GM21381 (cell line): ENCODE measurements around the gene PPP1R12B.
A peak's percentile ranks its signal among the peaks of the same experiment; 100 is the strongest.

Source experiments
- ATAC-seq: cut with Tn5 transposase; IDR thresholded peaks from one replicate; pipeline ENCODE4 v1.9.1; 2021; ENCODE audit warnings: mild to moderate bottlenecking, moderate library complexity; ENCODE audit not compliant: unreplicated experiment

PPP1R12B gene, protein sequence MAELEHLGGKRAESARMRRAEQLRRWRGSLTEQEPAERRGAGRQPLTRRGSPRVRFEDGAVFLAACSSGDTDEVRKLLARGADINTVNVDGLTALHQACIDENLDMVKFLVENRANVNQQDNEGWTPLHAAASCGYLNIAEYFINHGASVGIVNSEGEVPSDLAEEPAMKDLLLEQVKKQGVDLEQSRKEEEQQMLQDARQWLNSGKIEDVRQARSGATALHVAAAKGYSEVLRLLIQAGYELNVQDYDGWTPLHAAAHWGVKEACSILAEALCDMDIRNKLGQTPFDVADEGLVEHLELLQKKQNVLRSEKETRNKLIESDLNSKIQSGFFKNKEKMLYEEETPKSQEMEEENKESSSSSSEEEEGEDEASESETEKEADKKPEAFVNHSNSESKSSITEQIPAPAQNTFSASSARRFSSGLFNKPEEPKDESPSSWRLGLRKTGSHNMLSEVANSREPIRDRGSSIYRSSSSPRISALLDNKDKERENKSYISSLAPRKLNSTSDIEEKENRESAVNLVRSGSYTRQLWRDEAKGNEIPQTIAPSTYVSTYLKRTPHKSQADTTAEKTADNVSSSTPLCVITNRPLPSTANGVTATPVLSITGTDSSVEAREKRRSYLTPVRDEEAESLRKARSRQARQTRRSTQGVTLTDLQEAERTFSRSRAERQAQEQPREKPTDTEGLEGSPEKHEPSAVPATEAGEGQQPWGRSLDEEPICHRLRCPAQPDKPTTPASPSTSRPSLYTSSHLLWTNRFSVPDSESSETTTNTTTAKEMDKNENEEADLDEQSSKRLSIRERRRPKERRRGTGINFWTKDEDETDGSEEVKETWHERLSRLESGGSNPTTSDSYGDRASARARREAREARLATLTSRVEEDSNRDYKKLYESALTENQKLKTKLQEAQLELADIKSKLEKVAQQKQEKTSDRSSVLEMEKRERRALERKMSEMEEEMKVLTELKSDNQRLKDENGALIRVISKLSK

DNA sequence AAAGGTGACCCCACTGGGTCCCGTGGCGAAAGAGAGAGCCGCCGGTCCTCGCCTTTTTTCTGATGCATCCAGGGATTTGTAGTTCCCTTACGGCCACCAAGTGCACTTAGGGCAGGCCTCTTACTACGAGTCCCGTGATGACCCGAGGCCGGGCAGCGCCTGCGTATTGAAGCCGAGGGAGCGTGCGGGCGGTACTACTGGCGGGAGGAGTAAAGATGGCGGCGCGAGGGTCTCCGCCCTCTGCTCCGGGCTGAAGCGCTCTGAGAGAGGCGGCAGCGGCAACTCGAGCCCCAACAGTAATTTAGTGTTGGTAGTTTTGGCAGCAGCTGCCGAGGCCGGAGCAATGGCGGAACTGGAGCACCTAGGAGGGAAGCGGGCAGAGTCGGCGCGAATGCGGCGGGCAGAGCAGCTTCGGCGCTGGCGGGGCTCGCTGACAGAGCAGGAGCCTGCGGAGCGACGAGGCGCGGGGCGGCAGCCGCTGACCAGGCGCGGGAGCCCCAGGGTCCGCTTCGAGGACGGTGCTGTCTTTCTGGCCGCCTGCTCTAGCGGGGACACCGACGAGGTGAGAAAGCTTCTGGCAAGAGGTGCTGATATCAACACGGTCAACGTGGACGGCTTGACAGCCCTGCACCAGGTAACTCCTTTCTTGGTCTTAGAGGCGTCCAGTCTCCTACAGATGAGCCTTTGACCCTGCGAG is at the start of gene PPP1R12B:
TSS of gene PPP1R12B (plus strand) at position 191 of the 697 bp plus-strand sequence. CDS start at position 344, 153 bp downstream.
- ATAC-seq: peak; percentile 97

DNA sequence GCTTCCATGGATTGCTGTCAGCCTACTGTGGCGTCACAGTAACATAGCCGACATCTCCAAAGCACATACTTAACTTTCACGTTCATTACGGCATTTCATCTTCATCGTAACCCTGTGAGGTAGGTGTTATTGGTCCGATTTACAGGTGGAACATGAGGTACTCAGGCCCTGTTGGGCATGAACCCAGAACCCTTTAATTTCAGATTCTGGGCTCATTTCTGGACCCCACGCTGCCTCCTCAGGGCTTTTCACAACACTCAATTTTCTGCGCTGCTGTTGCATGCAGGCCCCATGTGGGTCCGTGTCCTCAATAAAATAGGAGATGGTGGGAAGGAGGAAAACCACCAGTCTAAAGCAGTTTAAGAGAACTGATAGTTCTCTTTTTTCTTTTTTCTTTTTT is 46.3 kb upstream of the PPP1R12B start:
- ATAC-seq: no peak

DNA sequence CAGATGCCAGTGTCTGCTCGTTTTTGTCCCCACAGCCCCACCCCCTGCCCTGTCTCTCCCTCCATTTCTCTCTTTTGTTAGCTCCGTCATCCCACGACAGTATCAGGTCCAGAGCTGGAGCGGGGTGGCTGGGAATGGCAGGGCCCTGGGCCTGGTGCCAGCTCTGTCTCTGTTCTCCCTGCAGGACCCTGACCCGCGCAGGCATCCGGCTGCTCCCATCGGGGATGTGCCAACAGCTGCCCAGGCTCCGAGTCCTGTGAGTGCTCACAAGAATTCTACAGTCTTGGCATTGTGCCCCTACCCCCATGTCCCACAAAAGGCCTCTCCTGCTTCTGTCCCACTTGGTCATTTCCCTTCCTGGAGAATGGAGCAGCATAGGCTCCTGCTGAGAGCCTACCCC is 44.1 kb upstream of the PPP1R12B start:
- no peak for ATAC-seq

DNA sequence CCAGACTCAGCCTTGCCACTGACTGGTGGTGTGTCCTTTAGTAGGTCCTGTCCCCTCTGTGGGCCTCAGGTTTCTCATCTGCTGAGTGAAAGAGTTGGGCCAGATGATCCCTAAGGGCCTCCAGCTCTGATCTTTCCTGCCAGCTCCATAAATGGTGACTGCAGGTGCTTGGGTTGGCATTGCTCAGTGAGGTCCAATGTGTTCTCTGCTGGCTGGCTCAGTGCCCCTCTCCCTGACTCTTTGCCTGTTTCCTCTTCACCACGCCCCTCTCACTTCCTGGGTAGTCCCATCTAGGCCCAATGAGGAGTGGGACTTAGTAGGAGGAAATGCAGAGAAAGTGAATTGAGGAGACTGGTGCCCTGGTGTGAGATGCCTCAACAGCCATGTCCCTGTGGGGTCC is 43.3 kb upstream of the PPP1R12B start:
- ATAC-seq: no peak

DNA sequence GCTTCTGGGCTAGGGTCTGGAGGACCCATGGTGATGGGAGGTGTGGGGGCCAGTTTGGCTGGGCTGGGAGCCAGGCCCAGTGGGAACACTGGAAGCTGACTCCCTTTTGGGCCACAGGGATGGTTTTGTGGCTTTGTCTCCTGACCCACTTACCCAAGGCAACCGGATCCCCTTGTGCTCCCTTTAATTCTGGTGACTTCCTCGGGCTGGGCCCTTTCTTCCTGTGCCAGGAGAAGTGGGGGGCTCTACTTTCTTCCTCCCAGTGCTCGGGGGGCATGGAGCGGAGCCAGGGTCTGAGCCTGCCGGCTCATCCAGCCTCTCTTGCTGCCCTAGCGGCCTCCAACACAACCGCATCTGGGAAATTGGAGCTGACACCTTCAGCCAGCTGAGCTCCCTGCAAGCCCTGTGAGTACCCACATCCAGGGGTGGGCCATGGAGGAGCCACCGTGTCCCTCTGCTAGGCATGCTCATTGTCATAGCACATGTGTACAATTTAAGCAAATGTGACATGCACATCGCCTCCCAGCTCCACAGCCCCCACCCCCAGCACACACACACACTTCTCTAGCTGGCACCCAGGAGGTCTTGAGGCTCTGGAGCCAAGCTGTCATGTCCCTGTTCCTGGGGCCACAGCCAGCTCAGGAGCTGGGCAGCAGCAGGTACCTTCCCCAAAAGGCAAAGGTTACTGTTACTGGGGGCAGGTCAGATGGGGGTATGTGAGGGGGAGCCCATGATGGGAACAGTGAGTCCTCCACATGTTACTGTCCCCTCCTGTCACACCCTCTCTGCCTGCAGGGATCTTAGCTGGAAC is 41.8 kb upstream of the PPP1R12B start:
- no peak for ATAC-seq

DNA sequence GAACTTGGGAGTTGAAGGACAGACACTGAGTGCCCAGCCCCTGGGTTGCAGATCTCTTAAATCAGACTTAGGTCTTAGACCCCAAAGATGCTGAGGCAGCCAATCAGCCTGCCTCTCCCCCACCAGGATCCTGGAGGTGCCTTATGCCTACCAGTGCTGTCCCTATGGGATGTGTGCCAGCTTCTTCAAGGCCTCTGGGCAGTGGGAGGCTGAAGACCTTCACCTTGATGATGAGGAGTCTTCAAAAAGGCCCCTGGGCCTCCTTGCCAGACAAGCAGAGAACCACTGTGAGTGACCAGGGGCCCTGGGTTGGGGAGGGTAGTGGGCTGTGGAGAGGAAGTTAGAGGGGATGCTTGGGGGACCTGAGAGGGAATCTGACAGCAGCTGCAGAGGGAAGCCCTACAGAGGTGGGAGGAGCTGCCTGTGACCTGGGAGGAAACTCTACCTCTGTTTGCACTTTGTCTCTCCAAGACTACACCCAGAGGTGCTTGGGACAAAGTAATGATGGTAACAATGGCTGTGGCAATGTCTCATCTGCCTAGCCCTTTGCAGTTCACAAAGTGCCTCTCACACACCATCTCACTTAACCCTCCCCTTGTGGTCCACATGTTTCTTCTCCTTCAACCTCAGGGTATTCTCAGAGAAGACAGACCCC is 38.3 kb upstream of the PPP1R12B start:
- no peak for ATAC-seq

DNA sequence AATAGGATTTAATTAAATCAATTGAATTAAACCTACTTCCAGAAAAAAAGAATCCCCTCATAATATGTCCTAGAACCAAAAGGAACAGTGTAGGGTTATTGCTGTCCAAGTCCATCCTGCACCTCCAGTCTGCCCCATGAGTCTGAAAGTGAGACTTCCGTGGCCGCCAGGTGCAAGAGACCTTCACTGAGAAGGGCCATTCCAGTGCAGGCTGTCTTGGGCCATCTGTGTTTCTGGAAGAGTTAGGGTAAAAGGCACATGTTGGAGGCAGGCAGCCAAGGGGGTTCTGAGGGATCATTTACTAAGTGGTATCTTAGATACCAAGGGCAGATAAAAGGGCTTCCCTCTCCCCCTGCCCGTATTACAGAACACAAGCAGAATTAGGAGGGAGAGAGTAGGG is 37.8 kb upstream of the PPP1R12B start:
- no peak for ATAC-seq

DNA sequence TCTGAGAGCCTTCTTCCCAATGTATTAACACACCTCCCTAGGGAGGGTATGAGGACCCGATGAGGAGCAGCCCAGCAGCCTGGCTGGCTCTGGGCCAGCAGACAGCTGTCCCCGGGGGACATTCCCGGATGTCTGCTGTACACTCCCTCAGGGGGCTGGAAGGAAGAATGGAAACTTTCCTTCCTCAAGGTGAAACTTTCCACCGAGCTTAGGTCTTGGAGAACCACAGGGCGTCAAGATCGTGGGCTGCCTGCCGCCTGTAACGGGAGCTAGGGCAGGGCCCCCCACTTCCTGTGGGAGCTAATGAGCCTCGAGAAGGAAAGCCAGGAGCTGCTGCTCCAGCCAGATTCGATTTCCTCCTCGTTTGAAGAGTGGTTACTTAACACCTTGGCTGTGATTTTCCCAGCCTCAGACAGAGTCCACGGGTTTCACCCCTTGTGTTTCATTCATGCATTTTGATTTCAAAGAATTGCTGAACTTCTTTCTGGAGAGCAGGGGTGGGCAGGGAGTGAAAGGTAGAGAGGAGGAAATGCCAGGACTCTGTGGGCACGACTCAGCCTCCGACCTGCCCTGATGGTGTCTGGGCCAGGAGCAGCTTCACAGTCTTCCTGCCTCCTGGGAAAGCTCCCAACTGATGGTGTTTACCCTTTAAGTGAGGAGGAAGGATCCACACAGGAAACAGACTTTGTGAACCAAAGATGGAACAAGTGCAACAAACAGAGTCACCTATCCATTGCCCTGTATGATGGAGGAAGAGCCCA is 36.4 kb upstream of the PPP1R12B start:
- ATAC-seq: no peak

- ATAC-seq: no peak
Observed at GRCh38 chr1:202315576-202316168, 32.8 kb upstream of the PPP1R12B start.

DNA sequence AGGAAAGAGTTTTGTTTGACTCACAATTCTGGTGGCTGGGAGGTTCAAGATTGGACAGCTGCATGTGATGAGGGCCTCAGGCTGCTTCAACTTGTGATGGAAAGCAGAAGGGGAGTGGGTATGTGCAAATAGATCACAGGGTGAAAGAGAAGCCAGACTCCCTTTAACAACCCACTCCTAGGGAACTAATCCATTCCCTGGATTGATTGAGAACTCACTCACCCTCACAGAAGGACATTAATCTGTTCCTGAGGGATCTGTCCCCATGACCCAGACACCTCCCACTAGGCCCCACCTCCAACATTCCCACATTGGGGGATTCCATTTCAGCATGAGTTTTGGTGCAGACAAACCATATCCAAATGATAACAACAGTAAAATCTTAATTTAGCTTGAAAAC is 32.3 kb upstream of the PPP1R12B start:
- ATAC-seq: no peak

GRCh38 chr1:202317941-202318925 is 30.3 kb upstream of the PPP1R12B start:
- ATAC-seq: no peak

DNA sequence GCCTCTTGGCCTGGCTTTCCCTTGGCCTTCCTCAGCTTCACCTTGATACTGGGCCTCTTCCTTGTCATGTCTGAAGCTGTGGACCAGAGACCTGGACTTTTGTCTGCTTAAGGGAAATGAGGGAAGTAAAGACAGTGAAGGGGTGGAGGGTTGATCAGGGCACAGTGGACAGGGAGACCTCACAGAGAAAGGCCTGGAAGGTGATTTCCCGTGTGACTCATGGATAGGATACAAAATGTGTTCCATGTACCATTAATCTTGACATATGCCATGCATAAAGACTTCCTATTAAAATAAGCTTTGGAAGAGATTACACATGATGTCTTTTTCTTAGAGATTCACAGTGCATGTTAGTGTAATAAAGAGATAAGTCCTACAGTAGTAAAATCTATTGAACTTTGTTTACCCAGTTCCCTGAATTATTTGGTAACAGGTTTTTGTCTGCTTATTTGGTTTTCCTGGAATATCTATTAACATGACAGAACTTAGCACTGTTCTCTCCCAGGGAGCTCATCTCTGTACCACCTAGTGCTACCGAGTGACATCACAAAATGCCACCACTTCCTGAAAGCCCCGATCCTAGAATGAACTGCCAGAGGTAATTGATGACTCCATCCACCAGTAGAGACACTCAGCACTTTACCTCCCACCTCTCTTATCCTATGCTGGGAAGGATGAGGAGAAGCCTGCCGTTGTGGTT is 29.0 kb upstream of the PPP1R12B start:
- no peak for ATAC-seq

DNA sequence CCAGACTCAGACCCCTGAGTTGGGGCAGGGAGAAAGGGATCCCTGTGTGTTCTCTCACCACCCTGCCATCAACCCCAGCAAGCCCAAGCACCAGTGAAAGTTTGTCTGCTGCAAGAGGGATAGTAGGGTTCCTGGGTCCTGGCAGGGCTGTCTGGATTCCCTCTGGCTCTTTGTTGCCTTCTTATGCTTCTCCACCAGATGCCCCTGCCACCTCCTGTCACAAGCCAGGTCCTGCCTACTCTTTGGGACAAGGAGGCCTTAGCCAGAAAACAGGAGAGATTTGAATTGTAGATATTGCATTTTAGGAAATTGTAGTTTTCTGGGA is 28.5 kb upstream of the PPP1R12B start:
- ATAC-seq: no peak

GRCh38 chr1:202323731-202324130 is 24.8 kb upstream of the PPP1R12B start:
- ATAC-seq: no peak

DNA sequence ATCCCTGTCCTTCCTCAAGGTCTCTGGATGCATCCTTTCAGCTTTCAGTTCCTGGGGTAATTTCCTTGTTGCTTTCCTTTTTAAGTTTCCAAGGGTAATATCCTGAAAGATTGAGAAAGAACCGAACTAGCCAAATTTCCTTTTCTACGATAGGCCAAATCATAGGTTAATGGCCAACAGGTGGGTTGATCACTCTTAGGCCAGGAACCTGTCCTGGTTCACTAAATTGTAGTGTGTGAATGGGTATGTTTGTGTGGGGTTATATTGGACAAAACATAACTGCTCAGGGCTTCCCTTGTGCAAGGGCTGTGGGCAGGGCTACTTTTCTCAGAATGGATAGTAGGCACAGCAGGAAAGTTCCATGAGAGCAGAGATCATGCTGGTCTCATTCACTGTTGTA is 23.9 kb upstream of the PPP1R12B start:
- no peak for ATAC-seq

- no peak for ATAC-seq
Observed at GRCh38 chr1:202329891-202330290, 18.6 kb upstream of the PPP1R12B start.

- ATAC-seq: no peak
Observed at GRCh38 chr1:202333861-202334260, 14.6 kb upstream of the PPP1R12B start.
